ENCODE results near the gene HRAS. TPM values are rescaled to one million over a fixed set of nuclear protein-coding genes. Genes with fewer than 3 reads are reported as not detected.

Gene HRAS
- total and polyA plus RNA-seq, 10 of the 15 experiments (the other 5 are each of a cell fraction or from before 2014, with no cell fraction given): 2.8 to 72.4 (median 31.7) TPM

DNA sequence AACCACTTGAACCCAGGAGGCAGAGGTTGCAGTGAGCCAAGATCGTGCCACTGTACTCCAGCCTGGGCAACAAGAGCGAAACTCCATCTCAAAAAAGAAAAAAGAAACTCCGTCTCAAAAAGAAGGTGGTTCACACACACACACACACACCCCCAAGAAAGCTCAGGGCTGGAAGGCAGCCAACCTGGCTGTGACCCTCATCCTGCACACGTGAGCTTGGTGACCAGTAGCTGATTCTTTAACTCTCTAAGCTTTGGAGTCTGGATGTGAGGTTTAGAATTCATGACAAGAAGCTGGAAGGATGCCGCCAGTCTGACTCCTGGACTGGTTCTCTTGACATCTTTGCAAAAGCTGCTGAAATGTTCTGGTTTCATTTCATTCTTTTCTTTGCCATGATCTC, 26.4 kb downstream of the HRAS start:
- Histone ChIP-seq H3K27me3 (replicated peaks in 1 of 2; ENCODE audit: control insufficient read depth in 2 of 2, insufficient read depth in 2 of 2, low read length in 1 of 2) (no peaks in the 10 kb centered on the region), H4K20me1 (ENCODE audit: control insufficient read depth, insufficient read depth) (no peaks in the 10 kb centered on the region), H3K4me3 (no peak overlapping the region), H3K36me3 (ENCODE audit: control insufficient read depth in 2 of 2, insufficient read depth in 2 of 2, low read length in 1 of 2) (peaks cover 0 to 3% of the 10 kb centered on the region in 2 experiments; a peak in 2 of 4 replicates), H3K4me1 (ENCODE audit: control insufficient read depth, insufficient read depth, low read length) (peaks cover 6% of the 10 kb centered on the region), H2AFZ (ENCODE audit: control insufficient read depth, low read depth, low read length) (no peak overlapping the region), H3K9ac (ENCODE audit: control insufficient read depth, insufficient read depth, low read length) (no peak overlapping the region), H3K9me3 (replicated peaks; ENCODE audit: control insufficient read depth, insufficient read depth, low read length) (no peaks in the 10 kb centered on the region), H3K79me2 (ENCODE audit: control insufficient read depth, insufficient read depth, low read length) (peaks cover 33% of the 10 kb centered on the region), H3K4me2 (ENCODE audit: control insufficient read depth, insufficient read depth) (no peak overlapping the region), H3K27ac (ENCODE audit: control insufficient read depth, insufficient read depth) (no peak overlapping the region)
- FAIRE-seq (no peak), ATAC-seq (no peak), DNase-seq (ENCODE audit: low read depth, low spot score) (no peak)
- POLR2A ChIA-PET: interaction anchor here (0.6 kb wide), 2 partner anchors 30 to 48 kb away, joined by 3 read pairs; no protein-coding TSS in a partner anchor
- SMC1A ChIA-PET (ENCODE audit: uncharacterized antibody, unreplicated experiment): interaction anchor here (0.6 kb wide), 1 partner anchor 236 kb away, joined by 3 read pairs; no protein-coding TSS in a partner anchor
- BruUV-seq (replicated peaks): TSS peak; percentile 65
- in situ Hi-C loops (cut with MboI) (loop anchor here (5.0 kb wide), 1 partner anchor 302 kb away; the partner anchor contains the start of genes BET1L and RIC8A), intact Hi-C loops (cut with micrococcal nuclease; ENCODE audit: unreplicated experiment) (no loop called here)
- RAD21 ChIA-PET (ENCODE audit: unreplicated experiment): no interaction called here
- TF ChIP-seq EZH2 (IDR thresholded peaks at IDR 0.05; ENCODE audit: borderline replicate concordance, control insufficient read depth, low read depth, low read length): no peak
- 0 out of 2 replicates have a peak, but pooled peaks have one; percentile 49 for TF ChIP-seq POLR2AphosphoS5 (IDR thresholded peaks at IDR 0.05; ENCODE audit: low read length)
- CTCF ChIA-PET: interaction anchor here (1.8 to 2.7 kb wide), 2 partner anchors 10 to 61 kb away, joined by 12 to 20 read pairs; no protein-coding TSS in a partner anchor
- 99% methylated on average over 5 of the region's 5 CpGs for WGBS (ENCODE audit: insufficient coverage, insufficient replicate concordance, low lambda C conversion rate, missing lambda C conversion rate)

DNA sequence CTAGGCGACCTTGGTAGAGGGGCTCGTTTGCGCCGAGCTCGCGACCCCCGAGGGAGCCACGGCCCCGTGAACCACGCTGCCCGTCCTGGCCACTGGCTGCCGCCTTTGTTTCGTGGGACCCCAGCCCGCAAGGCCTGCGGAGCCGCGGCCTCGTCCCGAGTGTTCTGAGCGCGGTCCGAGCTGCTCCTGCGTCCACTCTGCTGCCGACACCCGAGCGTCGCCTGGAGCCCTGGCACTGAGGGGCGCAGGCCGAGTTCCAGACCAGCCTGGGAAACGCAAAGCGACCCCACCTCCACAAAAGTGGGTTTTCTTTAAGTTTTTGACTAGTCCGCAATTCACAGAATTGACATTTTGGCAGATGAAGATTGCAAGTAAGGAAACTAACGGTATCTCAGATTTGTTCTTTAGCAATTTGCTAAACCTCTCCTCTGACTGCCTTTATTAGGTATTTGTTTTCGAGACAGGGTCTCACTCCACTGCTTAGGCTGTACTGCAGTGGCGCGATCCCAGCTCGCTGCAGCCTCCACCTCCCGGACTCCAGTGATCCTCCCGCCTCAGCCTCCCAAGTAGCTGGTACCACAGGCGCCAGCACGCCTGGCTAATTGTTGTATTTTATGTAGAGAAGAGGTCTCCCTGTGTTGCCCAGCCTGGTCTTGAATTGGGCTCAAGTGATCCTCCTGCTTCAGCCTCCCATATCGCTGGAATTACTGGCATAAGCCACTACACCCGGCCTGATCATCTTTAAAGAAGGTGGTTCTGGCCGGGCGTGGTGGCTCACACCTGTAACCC, 27.5 kb downstream of the HRAS start:
- TF ChIP-seq LARP7 (IDR thresholded peaks at IDR 0.05) (peak; percentile 41; the same call in 1 of the 2 replicates), GATAD2B (conservative IDR thresholded peaks at IDR 0.05; ENCODE audit: low read depth) (peak; percentile 41), ZNF207 (IDR thresholded peaks at IDR 0.05; ENCODE audit: borderline replicate concordance) (0 out of 2 replicates have a peak, but pooled peaks have one; percentile 47), BACH1 (IDR thresholded peaks at IDR 0.05; ENCODE audit: borderline replicate concordance) (0 out of 2 replicates have a peak, but pooled peaks have one; percentile 29), SMAD1 (IDR thresholded peaks at IDR 0.05; ENCODE audit: low read depth, partially characterized antibody) (no peak)
- TF ChIP-seq, protein P1, sequence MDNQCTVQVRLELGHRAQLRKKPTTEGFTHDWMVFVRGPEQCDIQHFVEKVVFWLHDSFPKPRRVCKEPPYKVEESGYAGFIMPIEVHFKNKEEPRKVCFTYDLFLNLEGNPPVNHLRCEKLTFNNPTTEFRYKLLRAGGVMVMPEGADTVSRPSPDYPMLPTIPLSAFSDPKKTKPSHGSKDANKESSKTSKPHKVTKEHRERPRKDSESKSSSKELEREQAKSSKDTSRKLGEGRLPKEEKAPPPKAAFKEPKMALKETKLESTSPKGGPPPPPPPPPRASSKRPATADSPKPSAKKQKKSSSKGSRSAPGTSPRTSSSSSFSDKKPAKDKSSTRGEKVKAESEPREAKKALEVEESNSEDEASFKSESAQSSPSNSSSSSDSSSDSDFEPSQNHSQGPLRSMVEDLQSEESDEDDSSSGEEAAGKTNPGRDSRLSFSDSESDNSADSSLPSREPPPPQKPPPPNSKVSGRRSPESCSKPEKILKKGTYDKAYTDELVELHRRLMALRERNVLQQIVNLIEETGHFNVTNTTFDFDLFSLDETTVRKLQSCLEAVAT (IDR thresholded peaks at IDR 0.05): 0 out of 2 replicates have a peak, but pooled peaks have one; percentile 58
- TF ChIP-seq, protein P2, sequence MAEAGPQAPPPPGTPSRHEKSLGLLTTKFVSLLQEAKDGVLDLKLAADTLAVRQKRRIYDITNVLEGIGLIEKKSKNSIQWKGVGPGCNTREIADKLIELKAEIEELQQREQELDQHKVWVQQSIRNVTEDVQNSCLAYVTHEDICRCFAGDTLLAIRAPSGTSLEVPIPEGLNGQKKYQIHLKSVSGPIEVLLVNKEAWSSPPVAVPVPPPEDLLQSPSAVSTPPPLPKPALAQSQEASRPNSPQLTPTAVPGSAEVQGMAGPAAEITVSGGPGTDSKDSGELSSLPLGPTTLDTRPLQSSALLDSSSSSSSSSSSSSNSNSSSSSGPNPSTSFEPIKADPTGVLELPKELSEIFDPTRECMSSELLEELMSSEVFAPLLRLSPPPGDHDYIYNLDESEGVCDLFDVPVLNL (IDR thresholded peaks at IDR 0.05; ENCODE audit: low read depth, low read length): no peak
- Histone ChIP-seq H3K27me3 (replicated peaks in 1 of 2; ENCODE audit: control insufficient read depth in 2 of 2, insufficient read depth in 2 of 2, low read length in 1 of 2) (no peaks in the 10 kb centered on the region), H3K4me2 (ENCODE audit: control insufficient read depth, insufficient read depth) (peak overlapping the region; percentile 85), H3K36me3 (ENCODE audit: control insufficient read depth in 2 of 2, insufficient read depth in 2 of 2, low read length in 1 of 2) (no peaks in the 10 kb centered on the region; a peak in 1 of 4 replicates), H3K27ac (ENCODE audit: control insufficient read depth, insufficient read depth) (peak overlapping the region; percentile 63), H3K4me1 (ENCODE audit: control insufficient read depth, insufficient read depth, low read length) (peaks cover 15% of the 10 kb centered on the region), H4K20me1 (ENCODE audit: control insufficient read depth, insufficient read depth) (no peaks in the 10 kb centered on the region), H3K4me3 (peak overlapping the region; percentile 85), H3K79me2 (ENCODE audit: control insufficient read depth, insufficient read depth, low read length) (peaks cover 40% of the 10 kb centered on the region), H2AFZ (ENCODE audit: control insufficient read depth, low read depth, low read length) (peak overlapping the region; percentile 48; the same call in 1 of the 2 replicates), H3K9me3 (replicated peaks; ENCODE audit: control insufficient read depth, insufficient read depth, low read length) (no peaks in the 10 kb centered on the region), H3K9ac (ENCODE audit: control insufficient read depth, insufficient read depth, low read length) (peak overlapping the region; percentile 77; the same call in 1 of the 2 replicates)
- ATAC-seq (no peak), FAIRE-seq (no peak), DNase-seq (ENCODE audit: low read depth, low spot score) (no peak)
- WGBS (ENCODE audit: insufficient coverage, insufficient replicate concordance, low lambda C conversion rate, missing lambda C conversion rate): 52% methylated on average over 45 of the region's 45 CpGs
- intact Hi-C loops (cut with micrococcal nuclease; ENCODE audit: unreplicated experiment): loop anchor here (2.0 kb wide), 1 partner anchor 29 kb away; the partner anchor contains the start of gene LRRC56
- SMC1A ChIA-PET (ENCODE audit: uncharacterized antibody, unreplicated experiment): no interaction called here
- no TSS peak for BruUV-seq (replicated peaks)
- in situ Hi-C loops (cut with MboI): loop anchor here (5.0 kb wide), 1 partner anchor 301 kb away; the partner anchor contains the start of genes BET1L and RIC8A
- CTCF ChIA-PET: interaction anchor here (2.7 kb wide), 1 partner anchor 11 kb away, joined by 20 read pairs; no protein-coding TSS in a partner anchor
- POLR2A ChIA-PET: no interaction called here
- RAD21 ChIA-PET (ENCODE audit: unreplicated experiment): no interaction called here
